GM10266 (cell line): ENCODE results near the gene PSAPL1.

ENCODE experiments used
- DNase-seq: peaks from one replicate; pipeline ENCODE4 v3.0.0; 2012; ENCODE audit errors: extremely low spot score
- CTCF ChIP-seq: IDR thresholded peaks from 2 replicates; pipeline ENCODE4 v1.5.1; 2012; ENCODE audit warnings: mild to moderate bottlenecking, low read depth; ENCODE audit not compliant: control insufficient read depth, insufficient read depth; ENCODE audit errors: missing control alignments

The PSAPL1 gene

DNA sequence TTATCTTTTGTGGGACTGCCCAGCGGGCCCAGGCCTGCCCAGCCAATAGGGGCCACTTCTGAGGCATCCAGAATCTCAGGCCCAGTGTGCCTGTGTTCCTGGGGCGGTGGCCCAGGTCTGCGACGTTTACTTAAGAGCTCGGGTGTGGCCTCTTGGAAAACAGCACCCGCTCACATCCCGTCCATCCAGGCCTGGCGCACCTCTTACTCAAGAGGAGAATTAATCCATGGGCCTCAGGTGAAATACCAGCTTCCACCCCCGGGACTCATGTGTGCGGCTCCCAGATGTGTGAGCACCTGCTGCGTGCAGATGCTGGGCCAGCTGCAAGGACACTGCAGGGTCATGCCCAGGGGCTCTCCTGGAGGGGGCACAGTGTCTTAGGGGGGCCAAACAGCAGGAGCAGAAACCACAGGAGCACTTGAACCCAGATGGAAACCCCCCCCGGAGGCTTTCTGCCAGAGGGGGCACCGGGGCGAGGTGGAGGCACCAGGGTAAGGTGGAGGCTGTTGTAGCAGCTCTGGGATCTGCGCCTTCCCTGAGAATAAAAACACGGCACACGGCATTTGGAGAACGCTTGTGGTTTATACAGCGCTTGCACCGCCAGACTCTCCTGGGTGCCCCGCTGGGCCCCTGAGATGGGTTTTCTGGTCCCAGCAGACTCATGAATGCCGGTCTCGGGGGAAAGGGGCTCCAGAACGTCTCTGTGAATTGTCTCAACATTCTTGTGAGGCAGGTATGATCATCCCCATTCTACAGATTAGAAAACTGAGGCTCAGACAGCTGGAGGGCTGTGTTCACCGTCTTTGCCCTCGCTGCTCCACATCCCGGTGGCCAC, 2.8 kb downstream of the PSAPL1 start:
- TF ChIP-seq CTCF: no peak
- no peak for DNase-seq

DNA sequence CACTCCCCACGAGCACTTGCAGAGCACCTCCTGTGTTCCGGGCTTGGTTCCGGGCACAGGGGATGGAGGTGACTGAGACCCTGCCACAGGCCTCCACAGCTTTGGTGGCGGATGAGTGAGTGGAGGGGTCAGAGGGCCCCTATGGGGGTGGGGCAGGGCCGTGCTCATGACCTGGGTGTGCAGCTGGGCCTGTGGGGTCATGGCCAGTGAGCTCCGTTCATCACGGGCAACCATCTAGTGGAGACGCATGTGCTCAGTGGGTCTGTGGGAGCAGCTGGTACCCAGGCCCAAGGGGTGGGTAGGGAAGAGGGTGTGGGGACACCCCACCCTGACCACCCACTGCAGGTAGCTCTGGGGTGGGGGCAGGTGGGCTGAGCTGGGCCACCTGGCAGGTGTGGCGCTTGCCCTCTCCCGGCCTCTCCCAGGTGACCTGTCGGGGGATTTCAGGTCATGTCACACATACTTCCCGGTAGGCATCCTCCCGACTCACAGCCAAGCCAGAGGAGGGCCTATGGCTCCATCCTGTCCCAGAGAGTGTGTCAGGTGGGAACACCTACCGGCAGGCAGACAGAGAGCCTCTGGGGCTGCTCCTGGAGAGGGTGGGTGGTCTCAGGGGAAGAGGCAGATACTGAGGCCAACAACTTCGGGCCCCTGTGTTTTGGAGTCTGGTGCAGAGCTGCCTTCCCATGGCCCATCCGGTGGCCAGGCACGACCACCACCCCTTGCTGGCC, 3.6 kb downstream of the PSAPL1 start:
- DNase-seq: no peak
- TF ChIP-seq CTCF: no peak

DNA sequence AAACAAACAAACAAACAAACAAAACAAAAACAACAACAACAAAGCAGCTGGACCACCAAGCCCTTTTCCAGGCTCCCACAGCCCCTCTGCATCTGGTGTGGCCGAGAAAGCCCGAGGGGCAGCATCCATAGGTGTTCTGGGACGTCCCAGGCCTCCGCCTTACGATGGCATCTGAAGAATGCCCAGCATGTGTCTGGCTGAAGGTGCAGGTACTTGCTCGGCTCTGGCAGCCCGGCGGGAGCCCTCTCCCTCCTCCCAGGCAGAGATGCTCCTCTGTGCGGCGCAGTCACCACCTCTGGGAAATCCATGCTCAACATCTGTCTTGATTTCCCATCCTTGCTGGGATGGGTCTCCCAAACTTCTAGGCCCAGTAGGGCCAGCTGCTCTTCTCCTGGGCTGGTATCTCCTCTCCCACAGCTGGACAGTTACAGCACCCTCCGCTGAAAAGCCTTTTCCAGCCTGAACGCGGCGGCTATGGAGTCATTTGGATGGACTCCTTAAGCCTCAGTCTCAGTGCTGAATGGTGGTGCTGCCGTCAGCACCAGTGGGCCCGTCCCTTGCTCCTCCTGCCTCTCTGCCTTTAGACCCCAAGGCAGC, 4.3 kb downstream of the PSAPL1 start:
- no peak for DNase-seq
- no peak for TF ChIP-seq CTCF

DNA sequence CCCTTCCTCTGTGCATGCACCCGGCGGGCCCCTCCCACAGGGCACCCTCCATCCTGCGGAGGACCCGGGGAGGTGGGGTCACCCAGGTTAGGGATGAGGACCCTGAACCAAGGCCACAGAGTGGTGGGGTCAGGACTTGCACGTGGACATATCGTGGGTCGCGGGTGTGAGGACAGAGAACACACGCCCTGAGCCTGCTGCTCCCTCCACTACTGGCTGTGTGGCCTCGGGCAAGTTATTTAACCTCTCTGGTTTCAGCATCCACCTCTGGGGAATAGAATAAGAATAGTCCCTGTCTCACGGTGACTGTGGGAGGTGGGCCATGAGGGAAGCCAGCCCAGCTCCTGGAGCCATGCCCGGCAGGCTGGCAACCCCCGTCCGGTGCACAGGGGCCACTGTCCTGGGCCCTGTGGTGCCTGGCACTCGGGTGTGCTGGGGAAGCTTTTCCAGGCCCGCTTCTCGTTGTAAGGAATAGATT, 5.1 kb downstream of the PSAPL1 start:
- TF ChIP-seq CTCF: no peak
- DNase-seq: no peak

DNA sequence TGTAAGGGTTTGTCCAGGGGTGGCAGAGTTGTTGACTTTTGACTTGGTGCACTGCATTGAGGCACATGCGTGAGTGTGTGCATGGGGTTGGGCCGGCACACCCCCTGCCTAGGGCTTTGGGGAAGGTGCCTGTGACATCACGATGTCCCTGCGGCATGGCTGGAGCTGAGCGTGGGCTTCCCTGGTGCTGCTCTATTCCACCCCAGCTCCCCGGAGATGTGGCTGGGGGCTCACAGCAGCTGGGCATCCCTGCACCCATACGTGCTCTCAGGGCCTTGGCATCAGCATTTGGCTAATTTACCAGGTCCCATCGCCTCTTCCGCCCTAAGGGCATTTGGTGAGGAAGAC, 5.7 kb downstream of the PSAPL1 start:
- DNase-seq: no peak
- no peak for TF ChIP-seq CTCF

DNA sequence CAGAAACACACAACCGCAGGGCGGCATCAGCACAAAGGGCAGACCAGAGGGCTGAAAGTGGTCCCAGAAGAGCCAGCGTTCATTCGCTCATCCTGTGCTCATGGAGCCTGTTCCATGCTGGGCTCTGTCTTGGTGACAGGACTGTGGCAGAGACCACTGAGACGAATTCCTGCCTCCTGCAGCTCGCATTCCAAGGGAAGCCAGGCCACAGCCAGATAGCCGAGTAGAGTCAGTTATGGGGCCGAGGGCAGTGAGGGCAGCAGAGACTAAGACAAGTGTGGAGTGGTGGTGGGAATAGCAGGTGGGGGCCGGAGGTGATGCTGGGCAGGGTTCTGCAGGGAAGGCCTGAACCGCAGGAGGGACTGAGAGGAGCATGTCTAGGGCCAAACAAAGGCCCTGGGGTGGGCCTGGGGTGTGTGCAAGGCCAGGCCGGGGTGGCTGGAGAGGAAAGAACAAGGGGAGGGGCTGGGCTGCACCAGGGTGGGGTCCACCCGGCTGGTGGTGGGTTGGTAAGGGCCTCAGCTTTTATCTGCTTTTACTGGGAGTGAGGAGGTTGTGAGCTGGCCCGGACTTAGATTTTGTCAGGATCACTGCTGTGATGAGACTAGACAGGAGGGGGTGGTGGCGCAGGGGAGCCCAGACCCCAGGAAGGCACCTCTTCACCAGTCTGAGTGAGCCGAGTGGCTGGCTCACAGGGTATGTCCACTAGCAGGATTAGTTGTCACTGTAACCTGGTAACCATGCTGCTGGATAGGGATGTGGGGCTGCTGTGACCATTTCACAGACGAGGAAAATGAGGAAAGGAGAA, 6.3 kb downstream of the PSAPL1 start:
- TF ChIP-seq CTCF: no peak
- no peak for DNase-seq
